Measurements from ENCODE around the gene NOTCH3.

DNA sequence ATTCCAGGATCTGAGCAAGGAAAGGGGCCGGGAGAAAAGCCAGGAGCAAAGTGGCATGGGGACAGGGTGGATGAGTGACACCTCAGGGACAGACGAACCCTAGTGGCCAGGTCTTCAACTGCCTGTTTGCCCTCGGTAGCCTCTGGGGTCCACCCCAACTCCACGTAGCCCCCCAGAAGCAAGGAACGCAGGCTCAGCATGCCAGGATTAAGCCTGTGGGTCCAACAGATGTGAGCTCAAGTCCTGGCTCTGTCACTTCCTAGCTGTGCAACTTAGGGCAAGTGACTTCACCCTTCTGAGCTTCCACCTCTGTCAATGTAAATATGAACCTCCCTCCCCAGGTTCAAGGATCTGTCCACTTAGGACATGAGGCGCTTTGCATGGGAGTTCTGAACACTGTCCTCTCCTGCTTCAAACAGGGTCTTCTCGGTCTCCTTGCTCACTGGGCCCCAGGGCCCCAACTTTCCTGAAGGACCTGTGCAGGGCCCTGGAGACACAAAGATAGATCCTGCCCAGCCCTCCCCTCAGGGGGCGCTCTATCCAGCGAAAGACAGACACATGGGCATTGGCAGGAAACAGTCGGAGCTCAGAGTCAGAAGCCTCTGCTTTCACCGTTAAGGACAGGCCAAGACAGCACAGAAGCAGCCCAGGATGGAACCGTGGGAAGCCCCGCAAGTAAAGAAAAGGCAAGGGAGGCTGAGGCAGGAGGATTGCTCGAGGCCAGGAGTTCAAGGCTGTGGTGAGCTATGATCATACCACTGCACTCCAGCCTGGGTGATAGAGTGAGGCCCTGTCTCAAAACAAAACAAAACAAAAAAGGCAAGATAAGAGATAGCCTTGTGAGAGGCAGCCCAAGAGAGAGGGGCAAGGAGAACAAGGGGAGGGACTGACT is 80.4 kb downstream of the NOTCH3 start:
- TF ChIP-seq, protein P1, sequence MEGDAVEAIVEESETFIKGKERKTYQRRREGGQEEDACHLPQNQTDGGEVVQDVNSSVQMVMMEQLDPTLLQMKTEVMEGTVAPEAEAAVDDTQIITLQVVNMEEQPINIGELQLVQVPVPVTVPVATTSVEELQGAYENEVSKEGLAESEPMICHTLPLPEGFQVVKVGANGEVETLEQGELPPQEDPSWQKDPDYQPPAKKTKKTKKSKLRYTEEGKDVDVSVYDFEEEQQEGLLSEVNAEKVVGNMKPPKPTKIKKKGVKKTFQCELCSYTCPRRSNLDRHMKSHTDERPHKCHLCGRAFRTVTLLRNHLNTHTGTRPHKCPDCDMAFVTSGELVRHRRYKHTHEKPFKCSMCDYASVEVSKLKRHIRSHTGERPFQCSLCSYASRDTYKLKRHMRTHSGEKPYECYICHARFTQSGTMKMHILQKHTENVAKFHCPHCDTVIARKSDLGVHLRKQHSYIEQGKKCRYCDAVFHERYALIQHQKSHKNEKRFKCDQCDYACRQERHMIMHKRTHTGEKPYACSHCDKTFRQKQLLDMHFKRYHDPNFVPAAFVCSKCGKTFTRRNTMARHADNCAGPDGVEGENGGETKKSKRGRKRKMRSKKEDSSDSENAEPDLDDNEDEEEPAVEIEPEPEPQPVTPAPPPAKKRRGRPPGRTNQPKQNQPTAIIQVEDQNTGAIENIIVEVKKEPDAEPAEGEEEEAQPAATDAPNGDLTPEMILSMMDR (IDR thresholded peaks at IDR 0.05): no peak
- no peak for TF ChIP-seq POLR2AphosphoS5 (IDR thresholded peaks at IDR 0.05)

Data from gastroesophageal sphincter (tissue), 3 donors.